ENCODE data around the gene USP12.

The USP12 gene

GRCh38 chr13:27182844-27183497 lies 11.4 kb upstream of the USP12 start:
- DNase-seq, result no peak

- DNase-seq, result no peak
These were observed 10.4 kb upstream of the USP12 start for GRCh38 chr13:27182054-27182453.

DNA sequence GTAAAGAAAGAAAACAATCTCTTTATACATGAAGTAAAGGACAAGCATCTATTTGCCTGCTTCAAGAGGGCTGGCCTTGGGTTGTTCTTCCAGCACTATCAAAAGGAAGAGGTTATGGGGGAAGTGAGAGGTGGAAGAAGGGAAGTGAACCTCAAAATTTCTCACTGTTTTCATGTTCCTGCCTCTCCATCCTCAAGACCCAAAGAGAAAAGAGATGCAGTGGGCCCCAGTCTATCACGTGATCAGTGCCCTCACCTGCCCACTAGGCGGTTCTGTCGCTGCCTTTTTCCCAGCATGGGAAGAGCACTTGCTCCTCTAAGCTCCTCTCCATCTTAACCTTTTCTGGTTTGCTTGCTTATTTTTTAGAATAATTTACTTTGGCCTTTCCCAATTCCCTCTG lies 6.2 kb upstream of the USP12 start:
- no peak for DNase-seq

DNA sequence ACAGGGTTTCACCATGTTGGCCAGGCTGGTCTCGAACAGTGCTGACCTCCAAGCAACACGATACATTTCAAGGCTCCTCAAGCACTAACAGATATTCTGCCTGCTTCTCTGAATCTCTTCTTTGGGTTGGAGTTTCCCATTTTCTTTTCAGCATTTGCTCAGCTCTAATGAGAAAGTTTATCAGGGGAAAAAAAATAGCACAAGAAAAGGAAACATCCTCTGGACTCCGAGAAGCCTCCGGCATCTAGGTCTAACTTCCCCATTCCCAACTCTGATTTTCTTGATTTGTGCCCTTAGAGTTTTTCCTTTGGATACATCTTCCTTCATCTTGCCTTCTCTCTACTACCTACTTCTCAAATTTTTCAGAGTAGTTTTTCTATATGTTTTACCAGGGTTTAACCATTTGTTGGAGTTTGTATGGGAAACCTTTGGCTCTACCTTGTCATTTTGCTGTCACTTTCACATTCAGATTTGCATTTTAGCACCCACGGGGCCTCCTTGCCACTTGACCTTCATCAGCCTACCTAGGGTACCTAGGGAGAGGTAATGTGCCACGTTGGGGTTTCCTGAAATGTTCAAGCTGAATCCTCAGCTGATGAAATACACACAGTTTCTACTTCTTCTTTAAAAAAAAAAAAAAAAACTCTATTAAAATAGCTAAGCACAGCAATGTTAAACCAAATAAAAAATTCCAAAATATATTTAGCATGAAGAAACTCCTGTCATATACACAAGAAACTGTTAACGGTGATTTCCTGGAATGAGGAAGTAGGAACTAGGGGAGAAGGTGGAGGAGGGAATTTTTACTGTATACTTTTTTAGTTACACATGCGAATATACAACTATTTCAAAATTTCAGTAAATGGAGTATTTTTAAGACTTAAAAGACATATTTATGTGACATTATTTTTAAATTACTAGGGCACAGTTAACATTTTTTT lies 5.1 kb upstream of the USP12 start:
- no peak for DNase-seq

- peak; percentile 97 for DNase-seq
These were observed 3.3 kb upstream of the USP12 start for GRCh38 chr13:27174766-27175455.

DNA sequence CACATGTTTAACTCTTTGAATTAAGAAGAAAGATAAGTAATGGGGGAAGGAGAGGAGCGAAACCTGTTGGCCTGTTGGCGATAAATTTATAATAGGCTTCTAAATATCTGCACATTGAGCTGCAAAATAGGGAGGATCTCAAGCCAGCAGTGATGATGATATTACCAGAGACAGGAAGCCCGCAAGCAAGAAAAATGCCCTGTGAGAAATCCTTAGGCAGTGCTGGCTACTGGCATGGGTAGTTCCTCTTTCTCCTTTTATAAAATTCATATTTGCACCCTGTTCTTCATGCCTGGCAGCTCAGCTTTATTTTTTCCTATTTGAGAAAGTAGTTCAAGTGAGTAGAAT lies 858 bp upstream of the USP12 start:
- peak; percentile 52 for DNase-seq

DNA sequence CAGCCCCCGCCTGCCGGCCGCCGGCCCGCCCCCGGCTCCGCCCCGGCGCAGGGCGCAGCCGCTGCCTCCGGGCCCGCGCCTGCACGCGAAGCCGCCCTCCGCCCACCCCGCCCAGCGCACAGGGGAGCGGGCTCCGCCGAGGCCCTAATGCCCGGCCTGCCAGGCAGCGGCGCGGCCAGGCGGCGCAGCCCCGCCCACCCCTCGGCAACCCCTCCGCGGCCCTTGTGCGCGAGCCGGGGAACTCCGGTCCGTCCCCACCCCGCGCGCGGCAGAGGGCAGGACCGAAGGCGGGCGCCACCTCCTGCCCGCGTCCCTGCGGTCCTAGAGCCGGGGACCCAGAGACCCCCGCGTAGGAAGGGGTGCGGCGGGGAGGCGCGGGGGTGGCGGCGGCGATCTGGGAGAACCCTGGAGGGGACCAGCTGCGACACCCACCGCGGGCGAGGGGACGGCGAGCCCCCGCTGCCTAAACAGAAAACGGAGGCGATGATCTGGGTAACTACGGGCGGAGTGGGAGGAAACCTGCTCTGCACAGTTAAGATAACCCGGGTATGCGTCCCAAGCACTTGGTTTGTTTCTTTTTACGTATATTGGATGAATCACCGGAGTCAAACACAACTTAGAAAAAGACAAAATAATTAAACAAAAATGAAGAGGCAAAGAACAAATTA lies 350 bp upstream of the USP12 start:
- DNase-seq, result peak; percentile 88

DNA sequence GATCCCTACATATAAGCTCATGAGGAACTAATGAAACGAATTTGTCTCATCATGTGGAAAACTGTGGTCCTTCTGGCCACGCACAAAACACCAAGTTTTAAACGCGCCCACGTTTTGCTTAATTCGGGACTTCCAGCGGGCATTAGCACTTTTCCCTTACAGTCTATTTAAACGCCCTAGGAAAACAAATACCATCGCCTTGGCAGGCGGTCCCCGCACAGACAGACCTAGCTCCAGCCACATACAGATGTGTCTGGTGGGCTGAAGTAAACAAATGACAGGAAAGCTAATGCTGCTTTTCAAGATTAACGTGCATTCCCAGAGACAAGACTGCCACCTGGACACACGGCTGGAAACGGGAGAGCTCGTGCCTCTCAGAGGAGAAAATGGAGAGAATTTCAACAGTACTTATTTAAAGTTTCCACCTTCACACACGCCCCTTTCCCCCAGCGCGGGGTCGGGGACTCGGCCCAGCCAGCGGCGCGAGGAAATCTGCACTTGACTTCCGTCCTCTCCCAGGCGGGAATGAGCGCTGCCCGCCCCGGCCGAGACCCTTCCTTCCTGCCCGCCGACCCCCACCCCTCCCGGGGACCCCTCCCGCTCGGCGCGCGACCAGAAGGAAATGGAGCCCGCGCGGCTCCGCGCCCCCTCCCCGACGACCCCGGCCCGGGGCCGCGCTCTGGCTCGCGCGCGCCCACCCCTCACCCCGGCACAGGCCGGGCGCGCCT lies 931 bp downstream of the USP12 start:
- peak; percentile 72 for DNase-seq

- no peak for DNase-seq
These were observed 1.4 kb downstream of the USP12 start for GRCh38 chr13:27170221-27170515.

DNA sequence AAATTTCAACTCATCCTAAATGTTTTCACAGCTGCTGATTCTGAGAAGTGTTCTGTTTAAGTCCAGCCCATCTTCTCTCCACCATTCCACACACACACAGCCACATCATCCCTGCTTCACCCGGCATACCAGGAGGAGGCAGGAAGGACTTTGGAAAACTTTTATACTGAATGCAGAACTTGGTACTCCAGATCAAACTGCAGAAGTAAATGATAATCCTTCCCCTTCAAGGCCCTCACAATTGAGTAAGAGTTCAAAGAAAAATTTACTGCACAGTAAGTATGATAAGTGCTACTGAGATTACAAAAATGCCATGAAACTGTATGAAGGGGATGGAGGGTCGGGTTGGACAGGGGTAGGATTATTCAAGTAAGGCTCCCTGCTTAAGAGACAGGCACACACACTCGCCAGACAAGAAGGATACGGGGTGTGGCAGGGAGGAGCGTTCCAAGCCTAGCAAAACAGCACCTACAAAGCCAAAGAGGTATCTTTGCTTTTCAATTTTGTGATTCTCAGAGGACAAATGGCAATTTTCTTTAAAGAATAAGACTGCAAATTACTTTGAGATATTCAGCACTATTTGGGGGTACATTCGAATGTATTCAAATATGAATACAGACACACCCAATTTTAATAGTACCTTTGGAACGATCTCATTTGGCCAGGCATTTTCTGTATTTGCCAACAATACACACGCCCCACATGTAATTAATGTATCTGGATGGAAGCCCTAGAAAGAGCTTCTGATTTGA lies 2.5 kb downstream of the USP12 start:
- DNase-seq, result no peak

DNA sequence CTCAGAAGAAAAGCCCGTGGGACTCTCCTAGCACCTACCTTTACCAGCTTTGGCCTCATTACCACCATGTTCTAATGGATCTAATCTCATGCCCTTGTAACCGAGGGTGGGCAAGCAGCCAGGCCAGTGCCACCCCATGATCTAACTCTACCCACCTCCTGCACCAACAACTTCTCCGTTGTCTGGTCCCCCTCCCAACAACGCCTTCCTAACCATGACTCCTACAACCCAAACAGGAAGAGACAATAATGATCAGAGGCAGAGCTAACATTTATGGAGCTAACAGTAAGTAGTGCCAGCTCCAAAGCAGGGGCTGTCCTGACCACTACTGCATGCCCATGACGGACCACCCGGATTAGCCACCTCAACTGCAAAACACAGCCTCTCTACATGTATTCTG lies 3.5 kb downstream of the USP12 start:
- no peak for DNase-seq

DNA sequence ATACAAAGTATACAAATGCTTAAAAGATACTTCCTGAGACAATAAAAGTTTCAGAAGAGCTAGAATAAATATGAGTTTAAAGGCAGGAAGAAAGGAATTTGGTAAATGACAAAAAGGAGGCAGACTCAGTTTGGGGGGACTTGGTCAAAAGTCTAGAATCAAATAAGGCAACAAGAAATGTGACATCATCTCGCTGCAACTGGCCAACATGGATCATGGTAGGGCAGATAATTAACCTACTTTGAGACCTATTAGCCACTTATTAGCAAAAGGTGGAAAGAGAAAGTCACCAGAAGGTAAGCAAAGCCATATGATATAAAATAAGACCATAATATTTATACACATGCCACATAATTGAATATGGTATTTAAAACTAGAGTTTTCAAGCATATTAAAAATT lies 5.3 kb downstream of the USP12 start:
- no peak for DNase-seq

DNA sequence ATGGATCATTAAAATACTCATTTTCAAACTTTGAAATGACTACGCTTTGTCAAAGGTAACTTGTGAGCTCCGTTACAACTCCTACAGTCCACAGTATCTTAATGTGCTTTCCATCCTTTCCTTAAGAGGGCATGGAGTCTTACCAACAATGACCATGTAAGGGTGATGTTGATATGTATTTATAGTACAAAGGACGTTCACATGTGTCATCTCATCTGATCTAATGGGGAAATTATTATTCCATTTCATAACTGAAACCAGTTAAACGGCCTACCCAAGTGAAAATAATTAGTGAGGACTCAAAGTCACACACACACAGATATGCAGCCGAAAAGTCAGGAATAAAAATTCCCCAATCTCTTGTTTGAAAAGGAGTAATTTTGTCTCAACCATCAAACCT lies 9.6 kb downstream of the USP12 start:
- no peak for DNase-seq

DNA sequence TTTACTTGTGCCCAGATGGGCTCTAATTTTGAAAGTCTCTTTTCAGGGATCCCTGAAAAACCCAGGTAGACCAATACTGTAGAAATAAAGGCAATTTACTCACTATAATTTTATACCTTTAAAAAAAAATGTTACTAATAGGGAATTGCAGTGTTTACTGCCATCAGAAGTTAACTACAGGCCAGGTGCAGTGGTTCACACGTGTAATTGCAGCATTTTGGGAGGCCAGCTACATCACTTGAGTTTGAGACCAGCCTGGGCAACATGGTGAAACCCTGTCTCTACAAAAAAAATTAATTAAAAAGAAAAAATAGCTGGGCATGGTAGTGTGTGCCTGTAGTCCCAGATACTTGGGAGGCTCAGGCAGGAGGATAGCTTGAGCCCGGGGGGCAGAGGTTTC lies 10.2 kb downstream of the USP12 start:
- DNase-seq, result no peak

- no peak for DNase-seq
These were observed 10.8 kb downstream of the USP12 start for GRCh38 chr13:27160657-27161295.

DNA sequence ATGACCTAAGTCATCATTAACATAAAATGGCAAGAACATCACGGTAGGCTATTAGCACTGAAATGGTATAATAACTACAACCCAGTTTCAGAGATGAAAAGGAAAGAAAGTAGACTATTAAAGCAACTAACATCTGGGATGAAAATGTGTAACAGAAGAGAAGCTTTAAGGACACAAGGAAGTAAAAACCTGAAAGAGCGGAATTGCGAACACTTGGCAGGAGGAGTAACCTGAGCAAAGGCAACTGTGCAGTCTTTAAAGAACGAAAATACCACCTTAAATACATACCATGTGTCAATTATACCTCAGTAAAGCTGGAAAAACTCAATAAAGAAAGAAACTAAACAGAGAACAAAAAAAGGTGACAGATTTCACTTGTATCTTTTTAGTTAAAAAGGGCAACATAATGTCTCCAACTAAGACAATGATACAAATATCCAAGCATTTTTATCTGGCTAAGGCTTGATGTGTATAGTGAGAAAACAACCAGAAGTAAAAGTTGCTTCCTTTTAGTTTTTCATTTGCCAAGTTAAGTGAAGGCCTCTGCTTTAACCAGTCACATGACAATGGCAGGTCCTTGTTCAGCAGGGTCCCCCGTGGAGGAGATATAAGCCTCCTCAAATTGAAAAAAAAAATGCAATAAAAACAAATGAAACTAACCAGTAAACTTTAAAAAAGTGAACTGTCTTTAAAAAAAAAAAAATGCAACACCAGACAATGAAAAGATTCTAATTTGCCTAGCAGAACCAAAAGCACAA lies 11.6 kb downstream of the USP12 start:
- DNase-seq, result no peak

DNA sequence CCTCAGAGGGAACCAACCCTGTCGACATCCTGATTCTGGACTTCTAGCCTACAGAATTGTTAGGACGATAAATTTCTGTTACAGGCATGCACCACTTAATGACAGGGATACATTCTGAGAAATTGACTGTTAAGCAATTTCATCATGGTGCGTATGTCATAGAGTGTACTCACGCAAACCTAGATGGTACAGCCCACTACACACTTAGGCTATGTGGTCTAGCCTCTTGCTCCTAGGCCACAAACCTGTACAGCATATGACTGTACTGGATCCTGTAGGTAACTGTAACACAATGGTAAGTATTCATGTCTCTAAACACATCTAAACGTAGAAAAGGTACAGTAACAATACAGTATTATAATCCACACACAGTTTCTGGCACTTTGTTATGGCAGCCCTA lies 13.3 kb downstream of the USP12 start:
- DNase-seq, result no peak

DNA sequence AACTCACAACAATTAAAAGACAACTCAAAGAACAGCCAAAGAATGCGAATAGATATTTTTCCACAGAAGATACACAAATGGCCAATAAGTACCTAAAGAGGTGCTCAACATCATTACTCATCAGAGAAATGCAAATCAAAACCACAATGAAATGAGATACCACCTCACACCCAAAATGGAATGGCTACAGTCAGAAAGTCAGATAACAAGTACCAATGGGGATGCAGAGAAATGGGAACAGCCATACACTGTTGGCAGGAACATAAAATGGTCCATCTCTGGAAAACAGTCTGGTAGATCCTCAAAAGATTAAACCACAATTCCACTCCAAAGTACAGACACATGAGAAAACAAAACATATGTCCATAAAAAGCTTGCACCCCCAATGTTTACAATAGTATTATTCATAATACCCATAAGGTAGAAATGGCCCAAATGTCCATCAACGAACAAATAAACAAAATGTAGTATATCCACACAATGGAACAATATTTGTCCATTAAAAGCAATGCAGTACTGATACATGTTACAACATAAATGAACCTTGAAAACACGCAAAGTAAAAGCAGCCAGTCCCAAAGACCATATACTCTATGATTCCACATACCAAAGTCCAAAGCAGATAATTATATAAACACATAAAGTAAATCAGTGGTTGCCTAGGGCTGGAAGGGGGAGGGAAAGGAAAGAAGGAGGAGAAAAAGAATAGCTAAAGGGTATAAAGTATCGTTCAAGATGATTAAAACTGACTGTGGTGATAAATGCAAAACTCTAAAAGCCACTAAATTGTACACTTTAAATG lies 19.6 kb downstream of the USP12 start:
- DNase-seq, result peak; percentile 77

- no peak for DNase-seq
These were observed 21.9 kb downstream of the USP12 start for GRCh38 chr13:27149702-27150101.

DNA sequence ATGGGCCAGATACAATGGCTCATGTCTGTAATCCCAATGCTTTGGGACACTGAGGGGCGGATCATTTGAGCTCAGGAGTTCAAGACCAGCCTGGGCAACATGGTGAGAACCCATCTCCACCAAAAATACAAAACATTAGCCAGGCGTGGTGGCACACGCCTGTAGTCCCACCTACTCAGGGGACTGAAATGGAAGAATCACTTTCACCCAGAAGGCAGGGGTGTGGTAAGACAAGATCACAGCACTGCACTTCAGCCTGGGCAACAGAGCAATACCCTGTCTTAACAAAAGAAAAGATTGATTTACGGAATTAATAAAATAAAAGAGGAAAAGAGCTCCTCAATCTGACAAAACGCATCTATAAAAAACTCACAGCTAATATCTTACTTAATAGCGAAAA lies 22.7 kb downstream of the USP12 start:
- no peak for DNase-seq
